Measurements from ENCODE around the gene GMDS.

Gene GMDS

GRCh38 chr6:1600063-1600763 is 645.2 kb downstream of the GMDS start:
- no peak overlapping the region for H3K27ac Mint-ChIP-seq
- H3K4me1 Mint-ChIP-seq, result peaks cover 2% of the 10 kb centered on the region
- H3K9me3 Mint-ChIP-seq, result no peaks in the 10 kb centered on the region
- H3K4me3 Mint-ChIP-seq, result no peak overlapping the region
- peaks cover 70% of the 10 kb centered on the region for H3K27me3 Mint-ChIP-seq
- H3K36me3 Mint-ChIP-seq (ENCODE audit: low read depth), result no peaks in the 10 kb centered on the region
- ATAC-seq (no peak), DNase-seq (no peak)

GRCh38 chr6:1599469-1599868 is 645.9 kb downstream of the GMDS start:
- Mint-ChIP-seq H3K4me3 (no peak overlapping the region), H3K27me3 (peaks cover 74% of the 10 kb centered on the region), H3K9me3 (no peaks in the 10 kb centered on the region), H3K27ac (no peak overlapping the region), H3K4me1 (peaks cover 2% of the 10 kb centered on the region), H3K36me3 (ENCODE audit: low read depth) (no peaks in the 10 kb centered on the region)
- DNase-seq (no peak), ATAC-seq (no peak)

GRCh38 chr6:1598886-1599285 is 646.5 kb downstream of the GMDS start:
- Mint-ChIP-seq H3K4me1 (peaks cover 2% of the 10 kb centered on the region), H3K4me3 (no peak overlapping the region), H3K9me3 (no peaks in the 10 kb centered on the region), H3K27ac (no peak overlapping the region), H3K27me3 (peaks cover 74% of the 10 kb centered on the region), H3K36me3 (ENCODE audit: low read depth) (no peaks in the 10 kb centered on the region)
- ATAC-seq, result no peak
- no peak for DNase-seq

- peaks cover 2% of the 10 kb centered on the region for H3K4me1 Mint-ChIP-seq
- no peaks in the 10 kb centered on the region for H3K9me3 Mint-ChIP-seq
- H3K36me3 Mint-ChIP-seq (ENCODE audit: low read depth), result no peaks in the 10 kb centered on the region
- H3K27ac Mint-ChIP-seq, result no peak overlapping the region
- ATAC-seq (no peak), DNase-seq (no peak)
- H3K27me3 Mint-ChIP-seq, result peaks cover 73% of the 10 kb centered on the region
- no peak overlapping the region for H3K4me3 Mint-ChIP-seq
These were observed 647.0 kb downstream of the GMDS start for GRCh38 chr6:1598433-1598832.

- peaks cover 2% of the 10 kb centered on the region for H3K4me1 Mint-ChIP-seq
- H3K4me3 Mint-ChIP-seq, result no peak overlapping the region
- ATAC-seq (no peak), DNase-seq (no peak)
- H3K27ac Mint-ChIP-seq, result no peak overlapping the region
- peaks cover 69% of the 10 kb centered on the region for H3K27me3 Mint-ChIP-seq
- no peaks in the 10 kb centered on the region for H3K36me3 Mint-ChIP-seq (ENCODE audit: low read depth)
- no peaks in the 10 kb centered on the region for H3K9me3 Mint-ChIP-seq
These were observed 647.5 kb downstream of the GMDS start for GRCh38 chr6:1597924-1598323.

GRCh38 chr6:1597121-1597744 is 648.2 kb downstream of the GMDS start:
- no peak overlapping the region for H3K4me3 Mint-ChIP-seq
- peaks cover 65% of the 10 kb centered on the region for H3K27me3 Mint-ChIP-seq
- no peaks in the 10 kb centered on the region for H3K9me3 Mint-ChIP-seq
- peaks cover 2% of the 10 kb centered on the region for H3K4me1 Mint-ChIP-seq
- DNase-seq (no peak), ATAC-seq (no peak)
- H3K36me3 Mint-ChIP-seq (ENCODE audit: low read depth), result no peaks in the 10 kb centered on the region
- H3K27ac Mint-ChIP-seq, result no peak overlapping the region

GRCh38 chr6:1596088-1596852 is 649.1 kb downstream of the GMDS start:
- peaks cover 58% of the 10 kb centered on the region for H3K27me3 Mint-ChIP-seq
- ATAC-seq (no peak), DNase-seq (peak; percentile 63)
- no peak overlapping the region for H3K27ac Mint-ChIP-seq
- no peaks in the 10 kb centered on the region for H3K9me3 Mint-ChIP-seq
- H3K36me3 Mint-ChIP-seq (ENCODE audit: low read depth), result no peaks in the 10 kb centered on the region
- no peak overlapping the region for H3K4me3 Mint-ChIP-seq
- H3K4me1 Mint-ChIP-seq, result peaks cover 2% of the 10 kb centered on the region

- Mint-ChIP-seq H3K36me3 (ENCODE audit: low read depth) (no peaks in the 10 kb centered on the region), H3K27ac (no peak overlapping the region), H3K9me3 (no peaks in the 10 kb centered on the region), H3K27me3 (peaks cover 51% of the 10 kb centered on the region), H3K4me1 (peaks cover 2% of the 10 kb centered on the region), H3K4me3 (no peak overlapping the region)
- DNase-seq (no peak), ATAC-seq (no peak)
These were observed 649.9 kb downstream of the GMDS start for GRCh38 chr6:1595271-1596087.

- Mint-ChIP-seq H3K27me3 (peaks cover 45% of the 10 kb centered on the region), H3K27ac (no peak overlapping the region), H3K4me1 (peaks cover 2% of the 10 kb centered on the region), H3K9me3 (no peaks in the 10 kb centered on the region), H3K36me3 (ENCODE audit: low read depth) (no peaks in the 10 kb centered on the region), H3K4me3 (no peak overlapping the region)
- DNase-seq (no peak), ATAC-seq (no peak)
These were observed 650.8 kb downstream of the GMDS start for GRCh38 chr6:1594445-1595200.

- Mint-ChIP-seq H3K9me3 (no peaks in the 10 kb centered on the region), H3K27ac (no peak overlapping the region), H3K4me1 (peaks cover 2% of the 10 kb centered on the region), H3K27me3 (peaks cover 44% of the 10 kb centered on the region), H3K36me3 (ENCODE audit: low read depth) (no peaks in the 10 kb centered on the region), H3K4me3 (no peak overlapping the region)
- DNase-seq (no peak), ATAC-seq (no peak)
These were observed 651.5 kb downstream of the GMDS start for GRCh38 chr6:1593958-1594314.

GRCh38 chr6:1593286-1593957 is 652.0 kb downstream of the GMDS start:
- Mint-ChIP-seq H3K27ac (no peak overlapping the region), H3K4me1 (peaks cover 2% of the 10 kb centered on the region), H3K36me3 (ENCODE audit: low read depth) (no peaks in the 10 kb centered on the region), H3K27me3 (peaks cover 41% of the 10 kb centered on the region), H3K9me3 (no peaks in the 10 kb centered on the region), H3K4me3 (no peak overlapping the region)
- ATAC-seq, result no peak
- DNase-seq, result no peak

- ATAC-seq, result no peak
- Mint-ChIP-seq H3K4me3 (no peak overlapping the region), H3K36me3 (ENCODE audit: low read depth) (no peaks in the 10 kb centered on the region), H3K27me3 (peaks cover 35% of the 10 kb centered on the region), H3K4me1 (peaks cover 2% of the 10 kb centered on the region), H3K9me3 (no peaks in the 10 kb centered on the region), H3K27ac (no peak overlapping the region)
- no peak for DNase-seq
These were observed 652.6 kb downstream of the GMDS start for GRCh38 chr6:1592852-1593251.

- Mint-ChIP-seq H3K4me3 (no peak overlapping the region), H3K4me1 (peaks cover 2% of the 10 kb centered on the region), H3K27ac (no peak overlapping the region), H3K27me3 (peaks cover 30% of the 10 kb centered on the region), H3K36me3 (ENCODE audit: low read depth) (no peaks in the 10 kb centered on the region), H3K9me3 (no peaks in the 10 kb centered on the region)
- ATAC-seq (no peak), DNase-seq (no peak)
These were observed 653.5 kb downstream of the GMDS start for GRCh38 chr6:1591926-1592325.

Data from activated naive CD8-positive, alpha-beta T cell treated with anti-CD3 and anti-CD28 coated beads, Interleukin-2, amount 50 U/mL, for 24 hours (primary cell).